H1 (cell line): ENCODE results near the gene USP7. TPM values are rescaled to one million over a fixed set of nuclear protein-coding genes. Genes with fewer than 3 reads are reported as not detected.
A peak's percentile ranks its signal among the peaks of the same experiment; 100 is the strongest.

Experiments
- CTCF ChIA-PET: fragments of 300-600 bp; sonication (Branson Sonifier 250); formaldehyde crosslinking; loops from one replicate; lab custom pipeline; 2021; ENCODE audit not compliant: partially characterized antibody; lab: Charles Lee
- POLR2A ChIA-PET: fragments of 300-600 bp; sonication (Branson Sonifier 250); formaldehyde crosslinking; loops from one replicate; lab custom pipeline; 2021; ENCODE audit warnings: inconsistent platforms; ENCODE audit not compliant: partially characterized antibody; lab: Charles Lee
- DNase-seq, 2 experiments: peaks; one replicate each; pipeline versions ENCODE4 v3.0.0 to v3.0.0-alpha.2; 2010 to 2022; ENCODE audit warnings: low spot score in 2 of 2, low read depth in 1 of 2, mixed read lengths in 1 of 2
- FAIRE-seq: peaks from 2 replicates; lab custom pipeline; 2011; peaks lifted over from hg19 to GRCh38; lab: Jason Lieb, UNC
- H2AFZ ChIP-seq: 2 replicates; pipeline ENCODE4 v1.8.1; 2012; ENCODE audit warnings: low read length, inconsistent platforms
- H2AK5ac ChIP-seq: 2 replicates; pipeline ENCODE4 v1.6.1; 2013; ENCODE audit warnings: low read depth, low read length
- H2BK120ac ChIP-seq: replicated peaks from 2 replicates; pipeline ENCODE3; 2013; ENCODE audit warnings: low read depth, low read length, inconsistent platforms
- H2BK12ac ChIP-seq: 2 replicates; pipeline ENCODE4 v1.6.1; 2013; ENCODE audit warnings: low read depth, low read length
- H2BK15ac ChIP-seq: 2 replicates; pipeline ENCODE4 v1.6.1; 2013; ENCODE audit warnings: low read length
- H2BK20ac ChIP-seq: 2 replicates; pipeline ENCODE4 v1.6.1; 2013; ENCODE audit warnings: low read length
- H2BK5ac ChIP-seq: 2 replicates; pipeline ENCODE4 v1.6.1; 2013; ENCODE audit warnings: low read depth, low read length
- H3K14ac ChIP-seq: 2 replicates; pipeline ENCODE4 v1.6.1; 2013; ENCODE audit warnings: inconsistent platforms; ENCODE audit not compliant: insufficient read length
- H3K18ac ChIP-seq: 2 replicates; pipeline ENCODE4 v1.6.1; 2013; ENCODE audit warnings: low read length; ENCODE audit errors: extremely low read depth
- H3K23ac ChIP-seq: 2 replicates; pipeline ENCODE4 v1.6.1; 2013; ENCODE audit warnings: inconsistent platforms; ENCODE audit not compliant: insufficient read length
- H3K23me2 ChIP-seq: 2 replicates; pipeline ENCODE4 v1.6.1; 2013; ENCODE audit warnings: low read depth, low read length
- H3K27ac ChIP-seq: 2 replicates; pipeline ENCODE4 v1.6.1; 2011; ENCODE audit warnings: low read depth, low read length, inconsistent platforms
- H3K27me3 ChIP-seq, 4 experiments: replicated peaks in 1 of 4; 1 replicate in 1 of 4; 2 replicates in 3 of 4; pipeline versions ENCODE4 v1.6.1 to v1.8.1; 2011 to 2013; ENCODE audit warnings: low read length in 3 of 4, mild to moderate bottlenecking in 3 of 4, inconsistent platforms in 2 of 4, mixed read lengths in 2 of 4, moderate library complexity in 1 of 4; ENCODE audit not compliant: control insufficient read depth in 3 of 4, insufficient read depth in 3 of 4; ENCODE audit errors: extremely low read depth in 1 of 4
- H3K36me3 ChIP-seq, 4 experiments: 2 replicates each; pipeline versions ENCODE4 v1.6.1 to v1.8.1; 2011 to 2013; ENCODE audit warnings: mild to moderate bottlenecking in 4 of 4, low read length in 3 of 4, moderate library complexity in 2 of 4, control low read depth in 1 of 4, inconsistent platforms in 1 of 4; ENCODE audit not compliant: insufficient read depth in 4 of 4, control insufficient read depth in 2 of 4
- H3K4ac ChIP-seq: replicated peaks from 2 replicates; pipeline ENCODE3; 2013; ENCODE audit warnings: low read length, low read depth, mixed read lengths, inconsistent platforms; ENCODE audit not compliant: insufficient read length
- H3K4me1 ChIP-seq, 4 experiments: replicated peaks in 1 of 4; 1 replicate in 1 of 4; 2 replicates in 3 of 4; pipeline versions ENCODE4 v1.6.1 to v1.8.1; 2011 to 2013; ENCODE audit warnings: low read length in 3 of 4, inconsistent platforms in 2 of 4, mixed read lengths in 1 of 4; ENCODE audit not compliant: insufficient read depth in 4 of 4, control insufficient read depth in 3 of 4
- H3K4me2 ChIP-seq, 2 experiments: 2 replicates each; pipeline versions ENCODE4 v1.6.1 to v1.8.1; 2011 to 2013; ENCODE audit warnings: low read depth in 2 of 2, low read length in 2 of 2, control low read depth in 1 of 2, inconsistent platforms in 1 of 2, mild to moderate bottlenecking in 1 of 2; ENCODE audit not compliant: insufficient read depth in 1 of 2
- H3K4me3 ChIP-seq, 4 experiments: fragments of 200-600, 300-600 bp in 1 of 4; sonication (generic), shearing (Covaris generic), sonication (Bioruptor Twin) in 1 of 4; 2 replicates each; pipeline versions ENCODE4 v1.5.1 to v1.8.1; 2011 to 2016; ENCODE audit warnings: low read length in 4 of 4, low read depth in 3 of 4, control low read depth in 2 of 4, inconsistent platforms in 2 of 4, mild to moderate bottlenecking in 2 of 4, mixed read lengths in 1 of 4, moderate library complexity in 1 of 4; ENCODE audit not compliant: insufficient read depth in 2 of 4; ENCODE audit errors: extremely low read depth in 1 of 4
- H3K56ac ChIP-seq: replicated peaks from 2 replicates; pipeline ENCODE3; 2013; ENCODE audit warnings: low read depth, mild to moderate bottlenecking, mixed read lengths, low read length, inconsistent platforms; ENCODE audit not compliant: insufficient read length
- H3K79me1 ChIP-seq: 2 replicates; pipeline ENCODE4 v1.6.1; 2013; ENCODE audit warnings: low read depth, low read length, control low read depth
- H3K79me2 ChIP-seq, 2 experiments: 2 replicates each; pipeline versions ENCODE4 v1.6.1 to v1.8.1; 2012 to 2013; ENCODE audit warnings: low read length in 2 of 2, mild to moderate bottlenecking in 2 of 2, inconsistent platforms in 1 of 2; ENCODE audit not compliant: insufficient read depth in 2 of 2, control insufficient read depth in 1 of 2
- H3K9ac ChIP-seq, 4 experiments: replicated peaks in 1 of 4; 1 replicate in 1 of 4; 2 replicates in 3 of 4; pipeline versions ENCODE4 v1.6.1 to v1.8.1; 2011 to 2013; ENCODE audit warnings: low read depth in 3 of 4, low read length in 3 of 4, control low read depth in 2 of 4, mild to moderate bottlenecking in 2 of 4, moderate library complexity in 2 of 4, inconsistent platforms in 1 of 4; ENCODE audit errors: extremely low read depth in 1 of 4
- H3K9me3 ChIP-seq, 2 experiments: 2 replicates each; pipeline versions ENCODE4 v1.6.1 to v1.8.1; 2012 to 2013; ENCODE audit warnings: mild to moderate bottlenecking in 2 of 2, moderate library complexity in 2 of 2, control low read depth in 1 of 2, inconsistent platforms in 1 of 2, low read depth in 1 of 2, low read length in 1 of 2, mixed read lengths in 1 of 2; ENCODE audit not compliant: insufficient read depth in 2 of 2
- H4K20me1 ChIP-seq, 2 experiments: replicated peaks in 1 of 2; 2 replicates each; pipeline versions ENCODE3 to v1.8.1; 2011 to 2013; ENCODE audit warnings: inconsistent platforms in 2 of 2, low read length in 2 of 2, mild to moderate bottlenecking in 1 of 2; ENCODE audit not compliant: insufficient read depth in 2 of 2, control insufficient read depth in 1 of 2
- H4K5ac ChIP-seq: 2 replicates; pipeline ENCODE4 v1.6.1; 2013; ENCODE audit warnings: low read length, low read depth, mixed read lengths, inconsistent platforms; ENCODE audit not compliant: insufficient read length
- H4K8ac ChIP-seq: 2 replicates; pipeline ENCODE4 v1.8.0; 2013; ENCODE audit warnings: mild to moderate bottlenecking, moderate library complexity, low read length, inconsistent platforms; ENCODE audit not compliant: insufficient read depth; ENCODE audit errors: extremely low read depth
- H4K91ac ChIP-seq: replicated peaks from 2 replicates; pipeline ENCODE3; 2013; ENCODE audit warnings: low read length, mixed read lengths, inconsistent platforms; ENCODE audit not compliant: insufficient read length
- PHF8 ChIP-seq: fragments of 200-600 bp; sonication (generic); conservative IDR thresholded peaks from 2 replicates; pipeline ENCODE4 v1.7.1; 2012; ENCODE audit warnings: low read depth, mild to moderate bottlenecking, inconsistent platforms, low read length, moderate library complexity
- WGBS, 2 experiments: shearing (Covaris generic) in 1 of 2; methylation state at CpG; one replicate each; pipeline versions ENCODE4 v1.1.6 to v1.1.7; 2013 to 2015; ENCODE audit warnings: low lambda C conversion rate in 2 of 2, mixed read lengths in 2 of 2, inconsistent platforms in 1 of 2, low coverage in 1 of 2, missing lambda C conversion rate in 1 of 2; ENCODE audit not compliant: insufficient replicate concordance in 2 of 2, insufficient coverage in 1 of 2, insufficient read length in 1 of 2; ENCODE audit errors: extremely low coverage in 1 of 2, missing lambda C conversion rate in 1 of 2; 5-methylcytosine and 5-hydroxymethylcytosine counted together
- polyA plus RNA-seq, 7 experiments: library from polyadenylated mRNA; depleted of rRNA in 3 of 7; stranded (reverse) in 5 of 7; unstranded in 2 of 7; fragments of >200 nt in 5 of 7; fragments of 200-250 nt in 2 of 7; gene quantifications; 1 replicate in 5 of 7; 2 replicates in 1 of 7; 4 replicates in 1 of 7; pipeline versions ENCODE4 v1.2.1 to v1.2.3, GENCODE V29; 2011 to 2013; ENCODE audit warnings: missing spikeins in 2 of 7, mixed read lengths in 2 of 7
- total RNA-seq: library from RNA; stranded (reverse); fragmentation: NEBNext Ultra II Directional; extraction: Animal tissue kit (Norgen Biotek cat#: 25700); gene quantifications from 2 replicates; pipeline ENCODE4 v1.2.1, GENCODE V29; 2021

USP7 gene
- total and polyA plus RNA-seq, 2 of the 8 experiments (the other 6 are each of a cell fraction or from before 2014, with no cell fraction given): 21.3 to 211 TPM

GRCh38 chr16:8952281-8952751 is 11.4 kb downstream of the USP7 start:
- Histone ChIP-seq H2BK12ac (no peak overlapping the region), H4K20me1 (peaks cover 59 to 72% of the 10 kb centered on the region in 2 experiments), H2AFZ (no peak overlapping the region), H3K36me3 (no peaks in the 10 kb centered on the region), H4K8ac (no peak overlapping the region), H3K4ac (no peak overlapping the region), H3K4me1 (peaks cover 18 to 35% (median 27%) of the 10 kb centered on the region in 4 experiments), H2BK5ac (0 out of 2 replicates have a peak overlapping the region, but pooled peaks have one; percentile 7), H3K56ac (no peak overlapping the region), H3K14ac (no peak overlapping the region), H3K9me3 (no peaks in the 10 kb centered on the region), H3K23me2 (no peaks in the 10 kb centered on the region), H2BK15ac (0 out of 2 replicates have a peak overlapping the region, but pooled peaks have one; percentile 6), H3K4me3 (no peak overlapping the region), H3K18ac (no peak overlapping the region), H3K27ac (no peak overlapping the region), H3K79me1 (peaks cover 23% of the 10 kb centered on the region), H3K27me3 (no peaks in the 10 kb centered on the region), H3K23ac (no peak overlapping the region), H3K79me2 (peaks cover 72 to 95% of the 10 kb centered on the region in 2 experiments), H4K5ac (no peak overlapping the region), H2BK120ac (no peak overlapping the region), H3K4me2 (peak overlapping the region in 1 of 2 experiments; percentile 29; a peak in 1 of 4 replicates), H2BK20ac (no peak overlapping the region), H2AK5ac (peak overlapping the region; percentile 7; the same call in 1 of the 2 replicates), H4K91ac (no peak overlapping the region), H3K9ac (no peak overlapping the region)
- FAIRE-seq: no peak
- CTCF ChIA-PET: interaction anchor here (1.1 to 1.4 kb wide), 2 partner anchors 10 to 61 kb away, joined by 3 to 5 read pairs; no protein-coding TSS in a partner anchor
- 84% methylated on average over 7 of the region's 7 CpGs; no CpG with 5 or more reads in 1 of the 2 experiments for WGBS, 2 experiments
- TF ChIP-seq PHF8: no peak
- POLR2A ChIA-PET: interaction anchor here (1.0 to 1.9 kb wide), 2 partner anchors 12 to 23 kb away, joined by 3 to 5 read pairs; partner anchors contain the start of gene USP7
- no peak for DNase-seq
